HepG2 (cell line): ENCODE results near the gene LIMS2. TPM values are rescaled to one million over a fixed set of nuclear protein-coding genes. Genes with fewer than 3 reads are reported as not detected.

Experiments used
- HIC2 ChIP-seq: sonication (generic); formaldehyde crosslinking; IDR thresholded peaks from 2 replicates; pipeline ENCODE4 v1.9.0; 2022; ENCODE audit warnings: low read depth, missing genetic modification reagents
- HNF4A ChIP-seq: sonication (generic); formaldehyde crosslinking; IDR thresholded peaks from 2 replicates; pipeline ENCODE4 v1.4.0; 2020; ENCODE audit warnings: missing genetic modification reagents
- HNRNPL ChIP-seq: fragments of 200-400 bp; formaldehyde crosslinking; IDR thresholded peaks from 2 replicates; pipeline ENCODE4 v1.6.1; 2017; ENCODE audit warnings: mild to moderate bottlenecking, low read depth, low read length
- JUND ChIP-seq: sonication (generic); formaldehyde crosslinking; IDR thresholded peaks from 2 replicates; pipeline ENCODE4 v1.8.0; 2022; ENCODE audit warnings: mild to moderate bottlenecking, missing genetic modification reagents
- MTF2 ChIP-seq: sonication (generic); formaldehyde crosslinking; IDR thresholded peaks from 2 replicates; pipeline ENCODE4 v1.5.0; 2020; ENCODE audit warnings: missing genetic modification reagents, borderline replicate concordance
- MYC ChIP-seq: sonication (generic); formaldehyde crosslinking; IDR thresholded peaks from 2 replicates; pipeline ENCODE4 v1.9.0; 2021; ENCODE audit warnings: missing genetic modification reagents, borderline replicate concordance
- NR0B2 ChIP-seq: sonication (generic); formaldehyde crosslinking; IDR thresholded peaks from 2 replicates; pipeline ENCODE4 v1.4.0; 2020; ENCODE audit warnings: mild to moderate bottlenecking, missing genetic modification reagents
- PATZ1 ChIP-seq: sonication (generic); formaldehyde crosslinking; IDR thresholded peaks from 2 replicates; pipeline ENCODE4 v1.4.0; 2020; ENCODE audit warnings: missing genetic modification reagents
- PAXIP1 ChIP-seq: sonication (generic); formaldehyde crosslinking; conservative IDR thresholded peaks from 2 replicates; pipeline ENCODE4 v1.4.0; 2020; ENCODE audit warnings: mild to moderate bottlenecking, missing genetic modification reagents, moderate library complexity
- PLRG1 ChIP-seq: fragments of 450-650 bp; conservative IDR thresholded peaks from 2 replicates; pipeline ENCODE4 v1.6.1; 2016
- SMARCE1 ChIP-seq: fragments of 450-650 bp; IDR thresholded peaks from 2 replicates; pipeline ENCODE4 v1.6.1; 2017; ENCODE audit warnings: borderline replicate concordance
- ZNF280D ChIP-seq: sonication (generic); formaldehyde crosslinking; IDR thresholded peaks from 2 replicates; pipeline ENCODE4 v1.5.1; 2020; ENCODE audit warnings: mild to moderate bottlenecking, missing genetic modification reagents
- ZNF543 ChIP-seq: sonication (generic); formaldehyde crosslinking; IDR thresholded peaks from 2 replicates; pipeline ENCODE4 v1.4.0; 2020; ENCODE audit warnings: mild to moderate bottlenecking, missing genetic modification reagents
- ZNF564 ChIP-seq: sonication (generic); formaldehyde crosslinking; IDR thresholded peaks from 2 replicates; pipeline ENCODE4 v1.8.1; 2023; ENCODE audit warnings: mild to moderate bottlenecking, missing genetic modification reagents
- ZNF720 ChIP-seq: sonication (generic); formaldehyde crosslinking; IDR thresholded peaks from 2 replicates; pipeline ENCODE4 v1.4.0; 2020; ENCODE audit warnings: missing genetic modification reagents
- ZNF776 ChIP-seq: sonication (generic); formaldehyde crosslinking; IDR thresholded peaks from 2 replicates; pipeline ENCODE4 v1.4.0; 2020; ENCODE audit warnings: mild to moderate bottlenecking, missing genetic modification reagents
- ZNF777 ChIP-seq: sonication (generic); formaldehyde crosslinking; IDR thresholded peaks from 2 replicates; pipeline ENCODE4 v1.4.0; 2020; ENCODE audit warnings: missing genetic modification reagents
- polyA plus RNA-seq, 8 experiments: library from polyadenylated mRNA; depleted of rRNA in 3 of 8; stranded (reverse) in 7 of 8; unstranded in 1 of 8; fragments of >200 nt; fragmentation: Illumina TruSeq in 4 of 8; extraction: Trizol in 4 of 8; gene quantifications; 2 replicates each; pipeline versions ENCODE4 v1.2.1 to v1.2.3, GENCODE V29; 2011 to 2016; ENCODE audit warnings: low read depth in 4 of 8, missing spikeins in 1 of 8, mixed read lengths in 1 of 8; ENCODE audit not compliant: insufficient read depth in 1 of 8
- total RNA-seq, 5 experiments: library from RNA; depleted of rRNA; stranded (reverse); fragments of >200 nt; fragmentation: Illumina TruSeq; extraction: Trizol; gene quantifications; 2 replicates each; pipeline ENCODE4 v1.2.3, GENCODE V29; 2016; ENCODE audit warnings: low read depth in 1 of 5

Gene LIMS2
- total and polyA plus RNA-seq, 2 of the 13 experiments (the other 11 are each of a cell fraction or from before 2014, with no cell fraction given): 1.0 to 1.9 TPM

GRCh38 chr2:127674241-127675209 lies 805 bp downstream of the LIMS2 start (continued):
- TF ChIP-seq ZNF280D (no peak), ZNF720 (CRISPR knock-in tag) (no peak), MTF2 (CRISPR knock-in tag) (peak; percentile 80; the same call in 1 of the 2 replicates), MYC (CRISPR knock-in tag) (peak; percentile 2; the same call in 1 of the 2 replicates), ZNF776 (CRISPR knock-in tag) (peak; percentile 77; the same call in 1 of the 2 replicates), HIC2 (no peak), ZNF777 (CRISPR knock-in tag) (peak; percentile 95), PLRG1 (no peak), PATZ1 (CRISPR knock-in tag) (peak; percentile 86), HNF4A (CRISPR knock-in tag) (peak; percentile 69), NR0B2 (CRISPR knock-in tag) (peak; percentile 23; the same call in 1 of the 2 replicates), SMARCE1 (no peak), PAXIP1 (CRISPR knock-in tag) (peak; percentile 69), JUND (CRISPR knock-in tag) (0 out of 2 replicates have a peak, but pooled peaks have one; percentile 34), ZNF564 (CRISPR knock-in tag) (no peak), ZNF543 (CRISPR knock-in tag) (no peak), HNRNPL (0 out of 2 replicates have a peak, but pooled peaks have one; percentile 19)
